Measurements from ENCODE around the gene LACTB. TPM values are rescaled to one million over a fixed set of nuclear protein-coding genes. Genes with fewer than 3 reads are reported as not detected.
"Not testable (repeated sequence)": the region's sequence is repeated elsewhere in the genome, so short reads cannot be mapped to it uniquely, and the experiment has no call there.

The LACTB gene
- total RNA-seq, 1 donor from 2014 or later = 9.7 TPM

DNA sequence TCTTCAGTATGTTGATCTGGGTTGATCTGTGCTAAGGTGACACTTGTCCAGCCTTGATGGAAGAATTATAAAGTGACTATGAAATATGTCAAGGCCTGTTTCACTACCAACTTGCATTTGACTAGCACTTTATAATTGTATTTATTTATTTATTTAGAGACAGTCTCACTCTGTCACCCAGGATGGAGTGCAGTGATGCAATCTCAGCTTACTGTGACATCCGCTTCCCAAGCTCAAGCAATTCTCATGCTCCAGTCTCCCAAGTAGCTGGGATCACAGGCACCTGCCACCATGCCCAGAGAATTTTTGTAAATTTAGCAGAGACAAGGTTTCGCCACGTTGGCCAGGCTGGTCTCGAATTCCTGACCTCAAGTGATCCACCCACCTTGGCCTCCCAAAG, 25.5 kb upstream of the LACTB start:
- DNase-seq (ENCODE audit: low read depth) = no peak
- TF ChIP-seq, protein P1, sequence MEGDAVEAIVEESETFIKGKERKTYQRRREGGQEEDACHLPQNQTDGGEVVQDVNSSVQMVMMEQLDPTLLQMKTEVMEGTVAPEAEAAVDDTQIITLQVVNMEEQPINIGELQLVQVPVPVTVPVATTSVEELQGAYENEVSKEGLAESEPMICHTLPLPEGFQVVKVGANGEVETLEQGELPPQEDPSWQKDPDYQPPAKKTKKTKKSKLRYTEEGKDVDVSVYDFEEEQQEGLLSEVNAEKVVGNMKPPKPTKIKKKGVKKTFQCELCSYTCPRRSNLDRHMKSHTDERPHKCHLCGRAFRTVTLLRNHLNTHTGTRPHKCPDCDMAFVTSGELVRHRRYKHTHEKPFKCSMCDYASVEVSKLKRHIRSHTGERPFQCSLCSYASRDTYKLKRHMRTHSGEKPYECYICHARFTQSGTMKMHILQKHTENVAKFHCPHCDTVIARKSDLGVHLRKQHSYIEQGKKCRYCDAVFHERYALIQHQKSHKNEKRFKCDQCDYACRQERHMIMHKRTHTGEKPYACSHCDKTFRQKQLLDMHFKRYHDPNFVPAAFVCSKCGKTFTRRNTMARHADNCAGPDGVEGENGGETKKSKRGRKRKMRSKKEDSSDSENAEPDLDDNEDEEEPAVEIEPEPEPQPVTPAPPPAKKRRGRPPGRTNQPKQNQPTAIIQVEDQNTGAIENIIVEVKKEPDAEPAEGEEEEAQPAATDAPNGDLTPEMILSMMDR (conservative IDR thresholded peaks at IDR 0.05; ENCODE audit: low read depth, low read length) = no peak
- no peak overlapping the region for H3K4me3 ChIP-seq (ENCODE audit: low read depth, low read length)

DNA sequence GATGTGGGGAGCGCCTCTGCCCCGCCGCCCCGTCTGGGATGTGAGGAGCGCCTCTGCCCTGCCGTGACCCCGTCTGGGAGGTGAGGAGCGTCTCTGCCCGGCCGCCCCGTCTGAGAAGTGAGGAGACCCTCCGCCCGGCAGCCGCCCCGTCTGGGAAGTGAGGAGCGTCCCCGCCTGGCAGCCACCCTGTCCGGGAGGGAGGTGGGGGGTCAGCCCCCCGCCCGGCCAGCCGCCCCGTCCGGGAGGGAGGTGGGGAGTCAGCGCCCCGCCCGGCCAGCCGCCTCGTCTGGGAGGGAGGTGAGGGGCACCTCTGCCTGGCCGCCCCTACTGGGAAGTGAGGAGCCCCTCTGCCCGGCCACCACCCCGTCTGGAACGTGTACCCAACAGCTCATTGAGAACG, 22.8 kb upstream of the LACTB start:
- not testable (repeated sequence) for DNase-seq (ENCODE audit: low read depth); H3K4me3 ChIP-seq (ENCODE audit: low read depth, low read length)

DNA sequence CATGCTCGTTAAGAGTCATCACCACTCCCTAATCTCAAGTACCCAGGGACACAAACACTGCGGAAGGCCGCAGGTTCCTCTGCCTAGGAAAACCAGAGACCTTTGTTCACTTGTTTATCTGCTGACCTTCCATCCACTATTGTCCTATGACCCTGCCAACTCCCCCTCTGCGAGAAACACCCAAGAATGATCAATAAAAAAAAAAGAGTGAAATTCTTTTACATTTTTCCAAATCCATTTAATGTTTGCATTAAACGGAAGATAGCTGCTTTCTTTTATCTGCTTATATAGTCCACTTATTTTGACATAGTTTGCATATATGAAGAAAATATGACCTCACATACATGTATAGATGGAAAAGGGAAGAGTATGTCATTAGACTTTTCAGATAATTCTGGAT, 22.1 kb upstream of the LACTB start:
- not testable (repeated sequence) for DNase-seq (ENCODE audit: low read depth); H3K4me3 ChIP-seq (ENCODE audit: low read depth, low read length)

DNA sequence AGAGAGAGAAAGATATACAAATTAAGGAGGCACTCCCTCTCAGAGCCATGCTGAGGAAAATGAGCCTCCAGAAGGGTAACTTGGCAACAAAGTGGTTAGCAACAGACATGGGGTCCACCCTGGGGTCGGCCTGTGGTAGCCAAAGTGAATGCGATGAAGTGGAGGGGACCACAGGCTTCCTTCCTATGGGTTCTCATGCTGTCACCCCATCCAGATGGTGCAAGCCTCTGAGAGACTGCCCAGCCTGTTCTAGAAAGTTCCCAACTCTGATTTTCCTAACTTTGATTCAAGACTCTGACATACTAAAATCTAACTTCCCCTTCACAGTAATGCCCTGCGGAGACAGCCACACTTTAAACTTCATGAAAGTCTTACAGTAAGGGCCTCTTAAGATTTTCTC, 18.2 kb upstream of the LACTB start:
- DNase-seq (ENCODE audit: low read depth) = no peak
- no peak overlapping the region for H3K4me3 ChIP-seq (ENCODE audit: low read depth, low read length)
- TF ChIP-seq, protein P1 (conservative IDR thresholded peaks at IDR 0.05; ENCODE audit: low read depth, low read length) = no peak

DNA sequence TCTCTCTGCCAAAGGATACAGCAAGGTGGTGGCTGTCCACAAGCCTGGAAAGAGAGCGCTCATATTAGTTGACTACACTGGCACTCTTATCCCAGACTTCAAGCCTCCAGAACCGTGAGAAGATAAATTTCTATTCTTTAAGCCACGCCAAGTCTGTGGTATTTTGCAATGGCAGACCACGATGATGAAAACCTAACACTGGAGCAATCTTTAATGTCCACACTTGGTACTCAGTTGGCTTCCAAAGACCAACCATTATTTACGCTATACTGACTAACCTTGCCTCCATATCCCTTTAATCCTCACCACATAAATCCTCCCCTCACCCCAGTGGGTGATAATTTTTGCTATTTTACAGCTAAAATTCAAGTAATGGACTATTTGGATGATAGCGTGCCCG, 16.9 kb upstream of the LACTB start:
- H3K4me3 ChIP-seq (ENCODE audit: low read depth, low read length) = no peak overlapping the region
- DNase-seq (ENCODE audit: low read depth) = no peak

DNA sequence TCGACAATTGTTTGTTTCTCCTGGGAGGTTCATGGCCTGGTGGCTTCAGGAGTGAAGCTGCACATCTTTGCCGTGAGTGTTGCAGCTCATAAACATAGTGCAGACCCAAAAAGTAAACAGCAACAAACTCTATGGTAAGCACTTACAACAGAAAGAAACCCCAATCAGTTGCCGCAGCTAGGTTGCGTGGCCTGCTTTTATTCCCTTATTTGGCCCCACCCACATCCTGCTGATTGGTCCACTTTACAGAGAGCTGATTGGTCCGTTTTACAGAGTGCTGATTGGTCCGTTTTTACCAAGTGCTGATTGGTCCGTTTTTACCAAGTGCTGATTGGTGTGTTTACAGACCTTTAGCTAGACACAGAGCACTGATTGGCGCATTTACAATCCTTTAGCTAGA, 16.3 kb upstream of the LACTB start:
- H3K4me3 ChIP-seq (ENCODE audit: low read depth, low read length); DNase-seq (ENCODE audit: low read depth): not testable (repeated sequence)

More for the DNA sequence above, 16.9 kb upstream of the LACTB start:
- TF ChIP-seq, protein P1 (conservative IDR thresholded peaks at IDR 0.05; ENCODE audit: low read depth, low read length) = no peak

DNA sequence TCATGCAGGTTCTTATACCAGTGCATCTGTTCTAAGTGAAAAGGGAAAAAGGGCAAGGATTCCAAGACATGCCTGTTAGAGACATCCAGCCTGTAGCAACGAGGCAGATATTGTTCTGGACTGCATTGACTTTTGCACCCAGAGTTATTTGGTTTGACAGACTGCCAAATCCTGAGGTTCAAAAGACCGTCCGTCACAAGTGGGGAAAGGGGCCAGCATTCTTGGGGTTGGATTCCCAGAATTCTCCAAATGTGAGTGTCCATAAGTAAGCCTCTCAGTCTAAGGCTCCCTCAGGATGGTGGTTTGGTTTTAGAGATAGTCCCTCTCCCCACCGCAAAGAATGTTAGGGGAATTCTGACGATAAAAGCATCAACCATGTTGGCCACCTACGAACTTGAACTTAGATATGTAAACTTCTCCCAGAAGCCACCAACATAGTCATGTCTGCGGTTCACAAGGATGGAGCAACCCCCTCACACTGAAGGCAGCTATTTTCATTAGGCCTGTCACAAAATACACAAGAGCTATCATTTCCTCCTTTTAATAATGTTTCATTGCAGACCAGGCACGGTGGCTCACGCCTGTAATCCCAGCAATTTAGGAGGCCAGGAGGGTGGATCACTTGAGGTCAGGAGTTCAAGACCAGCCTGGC, 13.6 kb upstream of the LACTB start:
- DNase-seq (ENCODE audit: low read depth) = peak; percentile 94
- TF ChIP-seq, protein P1 (conservative IDR thresholded peaks at IDR 0.05; ENCODE audit: low read depth, low read length) = no peak
- no peak overlapping the region for H3K4me3 ChIP-seq (ENCODE audit: low read depth, low read length)

DNA sequence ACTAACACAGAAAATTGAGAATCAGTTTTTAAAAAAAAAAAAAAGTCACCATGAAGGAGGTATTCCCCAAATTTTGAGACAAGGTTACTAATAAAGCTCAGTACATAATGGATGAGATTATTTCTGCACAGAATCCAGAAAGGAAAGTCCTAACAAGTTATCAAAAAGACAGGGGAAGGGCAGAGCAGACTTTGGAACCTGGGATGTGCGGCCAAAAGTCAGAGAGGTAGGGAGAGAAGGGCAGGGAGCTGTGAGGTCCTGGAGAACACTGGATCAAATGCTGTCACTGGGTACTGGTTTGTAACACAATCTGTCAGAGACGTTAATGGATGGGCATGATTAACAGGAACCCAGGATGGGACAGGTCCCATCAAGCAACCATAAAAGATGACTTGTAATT, 12.2 kb upstream of the LACTB start:
- no peak overlapping the region for H3K4me3 ChIP-seq (ENCODE audit: low read depth, low read length)
- TF ChIP-seq, protein P1 (conservative IDR thresholded peaks at IDR 0.05; ENCODE audit: low read depth, low read length) = no peak
- no peak for DNase-seq (ENCODE audit: low read depth)

DNA sequence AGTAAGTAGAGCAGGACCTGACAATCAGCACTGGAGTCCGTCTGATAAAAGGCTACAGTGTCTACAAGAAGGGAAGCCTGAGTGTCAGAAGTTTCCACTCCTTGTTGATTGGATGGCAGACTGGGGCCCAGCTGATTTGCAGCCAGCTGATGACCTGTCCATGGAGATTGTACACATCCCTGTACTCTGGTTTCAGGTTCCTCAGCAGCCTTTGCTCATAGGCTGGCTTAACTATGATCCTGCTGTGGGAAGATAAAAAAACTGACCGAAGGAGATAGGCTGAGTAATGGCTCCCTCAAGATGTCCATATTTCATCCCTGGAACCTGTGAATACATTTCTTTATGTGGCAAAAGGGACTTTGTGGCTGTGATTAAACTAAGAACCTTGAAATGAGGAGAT, 11.7 kb upstream of the LACTB start:
- no peak for DNase-seq (ENCODE audit: low read depth)
- TF ChIP-seq, protein P1 (conservative IDR thresholded peaks at IDR 0.05; ENCODE audit: low read depth, low read length) = no peak

More for the DNA sequence above, 11.7 kb upstream of the LACTB start:
- H3K4me3 ChIP-seq (ENCODE audit: low read depth, low read length) = no peak overlapping the region
